KMS-11 (cell line): ENCODE data around the gene HOXD8.

Experiments
- H2AFZ ChIP-seq: fragments of 200-600 bp; sonication (generic); 2 replicates; pipeline ENCODE4 v1.6.1; 2016; ENCODE audit warnings: antibody characterized with exemption, mixed run types, low read depth
- H3K27ac ChIP-seq: fragments of 200-600 bp; sonication (generic); 2 replicates; pipeline ENCODE4 v1.6.1; 2016; ENCODE audit warnings: mild to moderate bottlenecking, mixed run types
- H3K27me3 ChIP-seq: fragments of 200-600 bp; sonication (generic); 2 replicates; pipeline ENCODE4 v1.6.1; 2017; ENCODE audit warnings: mild to moderate bottlenecking, low read depth, mixed run types, moderate library complexity; ENCODE audit not compliant: insufficient read depth
- H3K36me3 ChIP-seq: fragments of 200-600 bp; sonication (generic); 2 replicates; pipeline ENCODE4 v1.6.1; 2017; ENCODE audit warnings: mild to moderate bottlenecking, mixed run types; ENCODE audit not compliant: insufficient read depth
- H3K4me1 ChIP-seq: fragments of 200-600 bp; sonication (generic); 2 replicates; pipeline ENCODE4 v1.6.1; 2016; ENCODE audit warnings: mild to moderate bottlenecking, low read depth, mixed run types; ENCODE audit not compliant: poor library complexity, severe bottlenecking
- H3K4me2 ChIP-seq: fragments of 200-600 bp; sonication (generic); 2 replicates; pipeline ENCODE4 v1.7.0; 2016; ENCODE audit warnings: mild to moderate bottlenecking, mixed run types
- H3K4me3 ChIP-seq: fragments of 200-600 bp; sonication (generic); IDR thresholded peaks from 2 replicates; pipeline ENCODE4 v1.6.1; 2017; ENCODE audit warnings: low read depth, low read length, mixed read lengths; ENCODE audit not compliant: insufficient read depth
- H3K79me2 ChIP-seq: fragments of 200-600 bp; sonication (generic); 2 replicates; pipeline ENCODE4 v1.6.1; 2016; ENCODE audit warnings: low read depth, mixed run types; ENCODE audit not compliant: insufficient read depth
- H3K9ac ChIP-seq: fragments of 200-600 bp; sonication (generic); 2 replicates; pipeline ENCODE4 v1.6.1; 2016; ENCODE audit warnings: mild to moderate bottlenecking, mixed run types
- H4K20me1 ChIP-seq: fragments of 200-600 bp; sonication (generic); 2 replicates; pipeline ENCODE4 v1.6.1; 2016; ENCODE audit warnings: mild to moderate bottlenecking, mixed run types; ENCODE audit not compliant: insufficient read depth
- CTCF ChIP-seq: fragments of 200-600 bp; sonication (generic); conservative IDR thresholded peaks from 2 replicates; pipeline ENCODE4 v1.6.1; 2017; ENCODE audit warnings: low read depth, mild to moderate bottlenecking, antibody characterized with exemption, low read length, moderate library complexity, mixed read lengths

The HOXD8 gene

GRCh38 chr2:176164201-176164600 lies 34.7 kb downstream of the HOXD8 start:
- H3K4me2 ChIP-seq, result no peak overlapping the region
- H3K27me3 ChIP-seq, result no peaks in the 10 kb centered on the region
- H3K36me3 ChIP-seq, result no peaks in the 10 kb centered on the region
- H3K79me2 ChIP-seq, result no peaks in the 10 kb centered on the region
- H3K27ac ChIP-seq, result no peak overlapping the region
- H3K4me1 ChIP-seq, result no peaks in the 10 kb centered on the region
- no peak overlapping the region for H2AFZ ChIP-seq
- H3K9ac ChIP-seq, result no peak overlapping the region
- TF ChIP-seq CTCF, result no peak
- no peak overlapping the region for H3K4me3 ChIP-seq
- H4K20me1 ChIP-seq, result no peaks in the 10 kb centered on the region

DNA sequence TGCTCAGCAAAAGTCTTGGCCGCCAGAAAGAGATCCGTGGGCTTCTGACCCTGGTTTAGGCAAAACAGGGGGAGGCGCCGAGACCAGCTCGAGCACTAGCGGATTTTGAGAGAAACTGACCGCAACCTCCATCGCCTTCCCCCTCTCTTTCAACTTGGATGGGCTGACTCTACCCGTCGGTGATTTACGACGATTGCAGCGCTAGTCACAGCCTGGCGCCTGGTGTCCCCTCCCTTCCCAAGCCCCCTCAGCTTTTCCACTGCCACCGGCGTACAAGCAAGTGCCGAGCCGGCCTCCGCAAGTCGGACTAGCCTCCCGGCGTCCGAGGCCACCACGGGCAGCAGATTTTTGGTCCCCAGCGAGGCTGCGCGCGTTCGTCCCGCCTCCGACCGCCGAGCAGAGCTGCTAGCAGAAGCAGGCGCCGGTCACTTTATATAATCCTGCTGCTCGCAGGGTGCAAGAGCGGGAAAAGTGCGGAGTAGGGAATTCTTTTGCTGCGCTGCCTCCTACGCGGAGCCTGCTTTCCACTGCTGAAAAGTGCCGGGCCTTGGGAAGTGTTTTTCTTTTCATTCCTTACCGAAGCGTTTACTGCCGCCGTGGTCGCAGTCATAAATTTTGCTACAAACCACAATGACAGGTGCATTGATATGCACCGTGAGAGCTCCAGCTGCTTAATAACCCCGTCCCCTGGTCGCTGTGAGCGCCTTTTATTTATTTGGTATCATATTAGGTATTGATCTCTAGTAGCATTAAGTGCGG lies 35.3 kb downstream of the HOXD8 start:
- Histone ChIP-seq H3K27ac (no peak overlapping the region), H3K4me1 (no peaks in the 10 kb centered on the region), H3K4me3 (no peak overlapping the region), H3K27me3 (no peaks in the 10 kb centered on the region), H3K4me2 (no peak overlapping the region), H3K9ac (no peak overlapping the region), H4K20me1 (no peaks in the 10 kb centered on the region), H3K79me2 (no peaks in the 10 kb centered on the region), H2AFZ (no peak overlapping the region), H3K36me3 (no peaks in the 10 kb centered on the region)
- TF ChIP-seq CTCF, result no peak

- H3K79me2 ChIP-seq, result no peaks in the 10 kb centered on the region
- no peak overlapping the region for H3K9ac ChIP-seq
- H3K4me1 ChIP-seq, result no peaks in the 10 kb centered on the region
- no peak overlapping the region for H3K4me2 ChIP-seq
- H3K36me3 ChIP-seq, result no peaks in the 10 kb centered on the region
- H3K27ac ChIP-seq, result no peak overlapping the region
- H2AFZ ChIP-seq, result no peak overlapping the region
- no peak overlapping the region for H3K4me3 ChIP-seq
- H4K20me1 ChIP-seq, result no peaks in the 10 kb centered on the region
- H3K27me3 ChIP-seq, result no peaks in the 10 kb centered on the region
- TF ChIP-seq CTCF, result no peak
These were observed 36.0 kb downstream of the HOXD8 start for GRCh38 chr2:176165370-176166050.

DNA sequence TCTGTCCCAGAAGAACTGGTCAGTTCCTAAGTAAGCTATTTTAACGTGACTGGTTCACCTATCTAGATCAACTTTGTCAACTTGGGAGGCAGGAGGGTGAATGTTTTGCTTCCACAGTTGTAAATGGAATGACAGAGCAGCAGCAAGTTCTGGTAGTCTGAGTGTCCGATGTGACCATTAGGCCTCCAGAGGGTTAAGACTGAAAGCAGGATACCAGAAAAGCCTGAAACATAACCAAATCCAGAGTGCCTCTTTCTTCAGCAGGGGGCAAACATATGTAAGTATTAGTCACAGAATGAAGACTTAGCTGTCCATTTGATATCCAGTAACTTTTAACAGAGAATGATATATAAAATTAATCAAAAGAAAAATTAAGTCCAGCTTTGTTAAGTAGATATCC lies 36.8 kb downstream of the HOXD8 start:
- no peak for TF ChIP-seq CTCF
- Histone ChIP-seq H3K79me2 (no peaks in the 10 kb centered on the region), H3K27ac (no peak overlapping the region), H3K4me3 (no peak overlapping the region), H2AFZ (no peak overlapping the region), H3K4me2 (no peak overlapping the region), H3K36me3 (no peaks in the 10 kb centered on the region), H3K4me1 (no peaks in the 10 kb centered on the region), H3K27me3 (no peaks in the 10 kb centered on the region), H4K20me1 (no peaks in the 10 kb centered on the region), H3K9ac (no peak overlapping the region)
